VCaP (cell line): ENCODE results near the gene POMT2.

Experiments
- H3K27ac ChIP-seq: fragments of 450-650 bp; 2 replicates; pipeline ENCODE4 v1.5.1; 2017
- TF ChIP-seq, protein P1 (sequence below): fragments of 450-650 bp; conservative IDR thresholded peaks from 2 replicates; pipeline ENCODE4 v1.5.1; 2017; ENCODE audit warnings: mild to moderate bottlenecking, moderate library complexity

The POMT2 gene

DNA sequence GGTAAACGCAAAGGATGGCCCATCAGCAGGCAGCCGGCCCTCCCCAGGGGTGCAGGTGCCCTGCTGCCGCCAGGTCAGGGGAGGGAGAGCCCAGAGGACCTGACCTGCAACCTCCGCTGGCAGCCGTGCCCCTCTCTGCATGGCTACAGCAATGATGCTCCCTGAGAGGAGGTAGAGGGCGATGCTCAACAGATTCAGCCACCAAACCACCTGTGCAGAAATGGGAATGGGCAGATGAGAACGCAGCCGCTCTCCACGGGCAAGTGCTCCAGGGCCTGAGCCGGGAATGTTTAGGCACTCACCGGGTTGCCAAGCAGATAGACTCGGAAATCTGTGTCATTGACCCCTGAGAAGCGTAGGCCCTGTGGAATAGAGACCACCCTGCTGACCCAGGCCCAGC lies 41.0 kb downstream of the POMT2 start:
- TF ChIP-seq, protein P1, sequence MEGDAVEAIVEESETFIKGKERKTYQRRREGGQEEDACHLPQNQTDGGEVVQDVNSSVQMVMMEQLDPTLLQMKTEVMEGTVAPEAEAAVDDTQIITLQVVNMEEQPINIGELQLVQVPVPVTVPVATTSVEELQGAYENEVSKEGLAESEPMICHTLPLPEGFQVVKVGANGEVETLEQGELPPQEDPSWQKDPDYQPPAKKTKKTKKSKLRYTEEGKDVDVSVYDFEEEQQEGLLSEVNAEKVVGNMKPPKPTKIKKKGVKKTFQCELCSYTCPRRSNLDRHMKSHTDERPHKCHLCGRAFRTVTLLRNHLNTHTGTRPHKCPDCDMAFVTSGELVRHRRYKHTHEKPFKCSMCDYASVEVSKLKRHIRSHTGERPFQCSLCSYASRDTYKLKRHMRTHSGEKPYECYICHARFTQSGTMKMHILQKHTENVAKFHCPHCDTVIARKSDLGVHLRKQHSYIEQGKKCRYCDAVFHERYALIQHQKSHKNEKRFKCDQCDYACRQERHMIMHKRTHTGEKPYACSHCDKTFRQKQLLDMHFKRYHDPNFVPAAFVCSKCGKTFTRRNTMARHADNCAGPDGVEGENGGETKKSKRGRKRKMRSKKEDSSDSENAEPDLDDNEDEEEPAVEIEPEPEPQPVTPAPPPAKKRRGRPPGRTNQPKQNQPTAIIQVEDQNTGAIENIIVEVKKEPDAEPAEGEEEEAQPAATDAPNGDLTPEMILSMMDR: no peak

DNA sequence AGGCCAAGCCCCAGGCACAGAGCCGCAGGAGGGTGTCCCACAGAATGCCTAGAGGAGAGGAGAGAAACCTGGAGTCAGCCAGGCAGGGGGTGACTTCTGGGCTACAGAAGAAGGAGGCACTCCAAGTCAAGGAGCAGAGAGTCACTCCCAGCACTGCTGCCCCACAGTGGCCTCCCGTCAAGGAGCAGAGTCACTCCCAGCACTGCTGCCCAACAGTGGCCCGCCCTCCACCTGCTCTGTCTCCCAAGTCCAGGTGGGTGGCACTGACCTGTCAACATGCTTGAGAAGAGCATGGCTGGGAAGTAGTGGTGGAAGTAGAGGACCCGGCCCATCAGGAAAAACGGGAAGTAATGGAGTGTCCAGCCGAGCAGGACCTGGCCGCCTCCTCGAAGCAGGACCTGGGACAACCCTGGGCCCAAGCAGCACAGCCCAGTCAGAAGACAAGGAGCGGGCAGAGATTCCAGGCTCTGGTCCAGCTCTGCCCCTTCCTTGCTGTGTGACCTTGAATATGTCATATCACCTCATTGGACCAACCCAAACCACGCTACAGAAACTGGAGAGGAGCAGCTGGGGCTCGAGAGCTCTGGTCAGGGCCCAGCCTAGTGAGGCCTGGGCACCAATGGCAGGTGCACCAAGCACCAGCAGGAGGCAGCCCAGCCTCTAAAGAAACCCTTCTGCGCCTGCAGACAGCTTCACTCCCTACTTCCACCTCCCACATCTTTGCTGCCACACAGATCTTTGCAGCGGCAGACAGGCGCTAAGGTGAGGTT lies 42.0 kb downstream of the POMT2 start:
- H3K27ac ChIP-seq: no peak overlapping the region
- TF ChIP-seq, protein P1: no peak

More for the DNA sequence above, 41.0 kb downstream of the POMT2 start:
- no peak overlapping the region for H3K27ac ChIP-seq

DNA sequence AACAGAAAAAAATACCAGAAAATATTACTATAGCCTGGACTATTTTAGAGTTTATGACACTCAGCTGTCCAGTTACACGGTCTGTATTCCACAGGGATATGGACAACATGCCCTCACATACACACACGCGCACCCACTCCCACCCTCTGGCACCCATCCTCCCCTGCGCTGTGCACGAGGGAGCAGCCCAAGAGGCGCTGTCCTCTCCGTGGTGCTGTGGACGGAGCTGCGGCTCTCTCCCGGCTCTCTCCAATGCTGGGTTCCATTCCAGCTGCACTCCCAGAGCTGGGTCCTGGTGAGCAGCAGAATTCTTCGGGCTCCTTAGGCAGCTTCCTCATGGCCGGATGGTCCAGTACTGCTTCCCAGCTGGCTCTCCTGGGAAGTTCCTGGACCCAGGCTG lies 43.7 kb downstream of the POMT2 start:
- TF ChIP-seq, protein P1: no peak
- H3K27ac ChIP-seq: no peak overlapping the region

DNA sequence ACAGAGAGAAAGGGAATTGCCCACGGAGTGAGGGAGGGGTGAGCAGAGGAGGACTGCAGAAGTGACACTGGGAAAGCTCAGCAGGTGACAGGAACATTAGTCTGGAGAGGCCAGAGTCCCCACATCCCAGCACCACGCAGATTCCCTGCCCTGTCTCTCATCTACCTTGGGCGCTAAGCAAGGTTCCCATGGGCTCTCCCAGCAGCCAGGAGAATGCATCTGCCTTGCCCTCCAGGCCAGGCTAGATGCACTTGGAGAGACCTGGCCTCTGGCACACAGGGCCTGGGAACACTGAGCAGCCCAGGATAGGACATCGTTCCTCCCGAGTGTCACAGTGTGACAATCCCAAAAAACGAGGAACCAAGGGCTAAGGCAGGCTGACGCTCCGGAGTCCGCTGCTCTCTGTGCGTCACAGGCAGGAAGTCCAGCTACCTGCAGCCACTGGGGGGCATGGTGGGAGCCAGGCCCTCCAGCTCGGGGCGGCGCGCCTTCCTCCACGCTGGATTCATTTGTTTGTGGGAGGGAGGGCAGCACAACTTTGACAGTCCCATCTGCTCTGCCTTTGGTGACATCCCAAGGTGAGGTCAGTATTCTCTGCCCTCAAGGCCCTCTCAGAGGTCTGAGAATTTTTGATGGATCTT lies 44.3 kb downstream of the POMT2 start:
- no peak overlapping the region for H3K27ac ChIP-seq

DNA sequence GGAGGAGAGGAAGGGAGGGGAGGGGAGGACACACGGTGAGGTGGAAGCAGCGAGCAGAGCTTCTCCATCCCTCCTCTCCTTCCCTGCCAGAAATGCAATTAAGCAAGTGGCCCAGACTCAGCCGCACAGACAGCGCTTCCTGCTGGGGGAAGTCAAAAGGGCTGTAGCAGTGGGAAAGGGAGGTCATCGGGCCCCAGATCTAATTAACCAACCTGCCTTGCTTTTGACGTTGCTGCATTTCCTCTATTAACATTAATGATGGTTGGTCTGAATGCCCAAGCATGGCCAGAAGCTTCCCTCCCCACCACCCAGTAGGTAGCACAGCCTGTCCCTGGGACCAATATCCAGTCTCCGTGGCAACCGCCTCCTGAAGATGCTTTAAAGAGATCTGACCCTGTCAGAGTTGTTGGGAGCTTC lies 45.1 kb downstream of the POMT2 start:
- TF ChIP-seq, protein P1: no peak
- H3K27ac ChIP-seq: no peak overlapping the region

More for the DNA sequence above, 44.3 kb downstream of the POMT2 start:
- TF ChIP-seq, protein P1: no peak

DNA sequence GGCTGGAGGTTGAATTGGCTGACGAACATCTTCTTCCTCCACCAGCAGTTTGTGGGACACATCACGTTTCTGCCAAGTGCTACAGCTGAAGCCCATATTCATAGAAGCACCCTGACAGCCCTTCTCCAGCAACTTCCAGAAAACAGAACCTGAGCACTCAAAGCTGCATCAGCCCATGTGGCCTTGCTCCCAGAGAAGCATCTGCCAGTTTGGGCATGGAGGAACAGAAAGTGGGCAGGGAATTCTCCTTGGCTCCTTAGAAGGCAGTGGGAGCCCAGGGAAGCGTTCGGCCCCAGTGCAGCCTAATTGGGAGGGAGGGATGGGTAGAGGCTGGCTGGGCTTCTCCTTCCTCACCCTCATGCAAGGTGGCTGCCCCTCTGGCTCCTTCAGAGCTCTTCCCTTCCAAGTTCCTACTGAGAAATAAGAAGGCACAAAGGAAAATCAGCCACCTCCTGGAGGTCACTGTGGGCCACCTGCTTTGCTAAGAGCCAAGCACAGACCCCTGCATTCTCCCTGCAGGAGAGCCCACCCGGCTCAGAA lies 45.6 kb downstream of the POMT2 start:
- TF ChIP-seq, protein P1: no peak

DNA sequence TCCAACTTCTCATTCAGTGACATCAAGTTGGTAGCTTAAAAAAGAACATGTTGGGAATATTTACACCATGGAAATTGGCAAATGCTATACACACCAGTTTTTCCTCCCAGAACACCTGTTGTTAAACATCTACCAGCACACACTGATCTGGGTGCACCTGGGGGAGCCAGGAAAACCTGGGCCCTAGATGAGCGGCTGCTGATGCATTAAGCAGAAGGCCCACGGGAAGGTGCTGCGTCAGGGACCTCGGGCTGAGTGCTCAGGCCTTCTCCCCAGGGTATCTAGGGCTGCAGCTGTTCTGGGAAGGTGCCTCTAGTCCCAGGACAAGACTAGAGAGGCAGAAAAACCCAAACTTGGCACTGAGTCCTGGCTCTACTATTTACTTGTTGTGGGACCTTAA lies 46.9 kb downstream of the POMT2 start:
- TF ChIP-seq, protein P1: no peak
- H3K27ac ChIP-seq: no peak overlapping the region

More for the DNA sequence above, 45.6 kb downstream of the POMT2 start:
- no peak overlapping the region for H3K27ac ChIP-seq
